GM18520 (cell line): ENCODE measurements around the gene CPXM2.

Experiments
- ATAC-seq: cut with Tn5 transposase; IDR thresholded peaks from one replicate; pipeline ENCODE4 v1.9.1; 2021; ENCODE audit not compliant: unreplicated experiment

The CPXM2 gene

GRCh38 chr10:123891144-123892071 lies at the start of gene CPXM2:
Gene CPXM2, minus strand, starts transcription at chr10:123891807. Its CDS starts 148 bp downstream, at chr10:123891659.
- no peak for ATAC-seq

- ATAC-seq: no peak
Observed at GRCh38 chr10:123939591-123939990, 48.0 kb upstream of the CPXM2 start.

GRCh38 chr10:123938890-123939289 lies 47.3 kb upstream of the CPXM2 start:
- no peak for ATAC-seq

- ATAC-seq: no peak
Observed at GRCh38 chr10:123936426-123936825, 44.8 kb upstream of the CPXM2 start.

GRCh38 chr10:123935680-123936079 lies 44.1 kb upstream of the CPXM2 start:
- no peak for ATAC-seq

- no peak for ATAC-seq
Observed at GRCh38 chr10:123934846-123935245, 43.2 kb upstream of the CPXM2 start.

- ATAC-seq: no peak
Observed at GRCh38 chr10:123930340-123931001, 38.9 kb upstream of the CPXM2 start.

GRCh38 chr10:123929791-123930190 lies 38.2 kb upstream of the CPXM2 start:
- no peak for ATAC-seq

- no peak for ATAC-seq
Observed at GRCh38 chr10:123928427-123928826, 36.8 kb upstream of the CPXM2 start.

GRCh38 chr10:123926401-123927264 lies 35.0 kb upstream of the CPXM2 start:
- ATAC-seq: no peak

- no peak for ATAC-seq
Observed at GRCh38 chr10:123922126-123922525, 30.5 kb upstream of the CPXM2 start.

- no peak for ATAC-seq
Observed at GRCh38 chr10:123916775-123917174, 25.2 kb upstream of the CPXM2 start.

GRCh38 chr10:123913688-123914268 lies 22.2 kb upstream of the CPXM2 start:
- ATAC-seq: no peak

GRCh38 chr10:123912871-123913270 lies 21.3 kb upstream of the CPXM2 start:
- no peak for ATAC-seq

- no peak for ATAC-seq
Observed at GRCh38 chr10:123912466-123912865, 20.9 kb upstream of the CPXM2 start.

GRCh38 chr10:123911866-123912265 lies 20.3 kb upstream of the CPXM2 start:
- no peak for ATAC-seq

- no peak for ATAC-seq
Observed at GRCh38 chr10:123909866-123910265, 18.3 kb upstream of the CPXM2 start.

- no peak for ATAC-seq
Observed at GRCh38 chr10:123909426-123909825, 17.8 kb upstream of the CPXM2 start.

- no peak for ATAC-seq
Observed at GRCh38 chr10:123908379-123908778, 16.8 kb upstream of the CPXM2 start.

GRCh38 chr10:123906884-123907652 lies 15.5 kb upstream of the CPXM2 start:
- ATAC-seq: no peak
